Endodermal cell (in vitro differentiated cells): ENCODE data around the gene RBL2. TPM values are rescaled to one million over a fixed set of nuclear protein-coding genes. Genes with fewer than 3 reads are reported as not detected.

Source experiments
- DNase-seq: peaks from one replicate; pipeline ENCODE4 v3.0.0-alpha.2; 2017
- H3K27ac ChIP-seq: 2 replicates; pipeline ENCODE4 v1.5.1; 2013; ENCODE audit warnings: mild to moderate bottlenecking, low read depth, low read length, moderate library complexity
- H3K27me3 ChIP-seq: 2 replicates; pipeline ENCODE4 v1.6.1; 2013; ENCODE audit warnings: mild to moderate bottlenecking, low read length, moderate library complexity; ENCODE audit not compliant: insufficient read depth, control insufficient read depth, poor library complexity, severe bottlenecking
- H3K36me3 ChIP-seq: 2 replicates; pipeline ENCODE4 v1.7.0; 2013; ENCODE audit warnings: mild to moderate bottlenecking, low read length, moderate library complexity; ENCODE audit not compliant: control insufficient read depth, insufficient read depth
- H3K4me1 ChIP-seq: one replicate; pipeline ENCODE4 v1.7.0; 2013; ENCODE audit warnings: low read length; ENCODE audit not compliant: control insufficient read depth, insufficient read depth
- H3K4me3 ChIP-seq: 2 replicates; pipeline ENCODE4 v1.5.1; 2013; ENCODE audit warnings: mild to moderate bottlenecking, low read length, moderate library complexity
- H3K9ac ChIP-seq: 2 replicates; pipeline ENCODE4 v1.6.1; 2013; ENCODE audit warnings: mild to moderate bottlenecking, low read length, moderate library complexity; ENCODE audit not compliant: poor library complexity, severe bottlenecking; ENCODE audit errors: extremely low read depth
- H3K9me3 ChIP-seq: 2 replicates; pipeline ENCODE4 v1.6.1; 2013; ENCODE audit warnings: mild to moderate bottlenecking, low read length, moderate library complexity; ENCODE audit not compliant: control insufficient read depth
- H3K27ac Mint-ChIP-seq: 2 replicates; pipeline ENCODE4 v1.8.0; 2020; ENCODE audit warnings: mixed read lengths
- H3K27me3 Mint-ChIP-seq: 2 replicates; pipeline ENCODE4 v1.8.0; 2021; ENCODE audit warnings: mild to moderate bottlenecking, mixed read lengths; ENCODE audit not compliant: insufficient read depth
- H3K36me3 Mint-ChIP-seq: 2 replicates; pipeline ENCODE4 v1.8.0; 2020; ENCODE audit warnings: low read depth, mixed read lengths
- H3K4me1 Mint-ChIP-seq: 2 replicates; pipeline ENCODE4 v1.8.0; 2020; ENCODE audit warnings: mixed read lengths
- H3K4me3 Mint-ChIP-seq: 2 replicates; pipeline ENCODE4 v1.8.0; 2020; ENCODE audit warnings: mild to moderate bottlenecking, moderate library complexity, mixed read lengths
- H3K9me3 Mint-ChIP-seq: 2 replicates; pipeline ENCODE4 v1.8.0; 2020; ENCODE audit warnings: mild to moderate bottlenecking, mixed read lengths
- CTCF ChIP-seq: fragments of 200-600 bp; sonication (generic); conservative IDR thresholded peaks from 2 replicates; pipeline ENCODE4 v1.5.0; 2021; ENCODE audit warnings: antibody characterized with exemption, mild to moderate bottlenecking
- WGBS, 2 experiments: methylation state at CpG; one replicate each; pipeline versions ENCODE4 v1.1.5 to v1.1.7; 2013; ENCODE audit warnings: missing lambda C conversion rate in 2 of 2, mixed read lengths in 1 of 2; ENCODE audit not compliant: insufficient coverage in 1 of 2, insufficient read length in 1 of 2; 5-methylcytosine and 5-hydroxymethylcytosine counted together
- total RNA-seq, 2 donors: library from RNA; stranded (reverse); fragmentation: NEBNext Ultra II Directional in 1 of 2; extraction: Animal tissue kit (Norgen Biotek cat#: 25700) in 1 of 2; gene quantifications; 2 replicates in 1 of 2; 3 replicates in 1 of 2; pipeline ENCODE4 v1.2.1, GENCODE V29; 2021

Gene RBL2
- total RNA-seq, 2 donors from 2014 or later: 34.9 to 46.0 TPM

- no peaks in the 10 kb centered on the region for H3K4me1 ChIP-seq
- TF ChIP-seq CTCF: no peak
- DNase-seq: no peak
- 93 to 100% methylated on average over 3 to 18 of the region's 18 CpGs for WGBS, 2 experiments
- H3K27ac ChIP-seq: no peak overlapping the region
- no peaks in the 10 kb centered on the region for H3K9me3 ChIP-seq
- Mint-ChIP-seq H3K27me3 (no peaks in the 10 kb centered on the region), H3K36me3 (no peaks in the 10 kb centered on the region), H3K27ac (no peak overlapping the region), H3K4me3 (no peak overlapping the region), H3K9me3 (peaks cover 15% of the 10 kb centered on the region), H3K4me1 (peaks cover 6% of the 10 kb centered on the region)
- H3K27me3 ChIP-seq: no peaks in the 10 kb centered on the region
- H3K9ac ChIP-seq: no peak overlapping the region
- H3K36me3 ChIP-seq: no peaks in the 10 kb centered on the region
- H3K4me3 ChIP-seq: no peak overlapping the region
Measured at GRCh38 chr16:53412549-53412948, 21.7 kb upstream of the RBL2 start.

GRCh38 chr16:53413864-53414263 is 20.4 kb upstream of the RBL2 start:
- DNase-seq: no peak
- Histone ChIP-seq H3K4me1 (no peaks in the 10 kb centered on the region), H3K4me3 (no peak overlapping the region), H3K36me3 (no peaks in the 10 kb centered on the region), H3K9ac (no peak overlapping the region), H3K27me3 (no peaks in the 10 kb centered on the region), H3K9me3 (no peaks in the 10 kb centered on the region), H3K27ac (no peak overlapping the region)
- Mint-ChIP-seq H3K27ac (no peak overlapping the region), H3K36me3 (no peaks in the 10 kb centered on the region), H3K4me1 (peaks cover 6% of the 10 kb centered on the region), H3K9me3 (peaks cover 15% of the 10 kb centered on the region), H3K4me3 (no peak overlapping the region), H3K27me3 (no peaks in the 10 kb centered on the region)
- no peak for TF ChIP-seq CTCF
- WGBS, 2 experiments: 91 to 93% methylated on average over 11 to 16 of the region's 18 CpGs

- DNase-seq: no peak
- H3K9me3 ChIP-seq: no peaks in the 10 kb centered on the region
- no peaks in the 10 kb centered on the region for H3K36me3 ChIP-seq
- no peaks in the 10 kb centered on the region for H3K27me3 ChIP-seq
- no peak overlapping the region for H3K9ac ChIP-seq
- peaks cover 6% of the 10 kb centered on the region for H3K4me1 Mint-ChIP-seq
- H3K4me1 ChIP-seq: no peaks in the 10 kb centered on the region
- no peak overlapping the region for H3K27ac Mint-ChIP-seq
- H3K36me3 Mint-ChIP-seq: no peaks in the 10 kb centered on the region
- no peak overlapping the region for H3K4me3 Mint-ChIP-seq
- WGBS, 2 experiments: 94 to 99% methylated on average over 13 to 16 of the region's 16 CpGs
- no peak overlapping the region for H3K4me3 ChIP-seq
- TF ChIP-seq CTCF: no peak
- no peak overlapping the region for H3K27ac ChIP-seq
- H3K27me3 Mint-ChIP-seq: no peaks in the 10 kb centered on the region
- H3K9me3 Mint-ChIP-seq: peaks cover 19% of the 10 kb centered on the region
Measured at GRCh38 chr16:53414381-53414780, 19.9 kb upstream of the RBL2 start.
